Kidney epithelial cell (primary cell): ENCODE measurements around the gene AGBL1. TPM values are rescaled to one million over a fixed set of nuclear protein-coding genes. Genes with fewer than 3 reads are reported as not detected.
"Not testable (repeated sequence)": the region's sequence is repeated elsewhere in the genome, so short reads cannot be mapped to it uniquely, and the experiment has no call there.

Source experiments
- DNase-seq: peaks from one replicate; pipeline ENCODE4 v3.0.0-alpha.2; 2010; ENCODE audit warnings: low read depth
- H3K27me3 ChIP-seq: 2 replicates; pipeline ENCODE4 v1.6.0; 2011; ENCODE audit warnings: low read length; ENCODE audit not compliant: control insufficient read depth, insufficient read depth
- H3K36me3 ChIP-seq: 2 replicates; pipeline ENCODE4 v1.5.1; 2011; ENCODE audit warnings: low read length; ENCODE audit not compliant: control insufficient read depth, insufficient read depth
- H3K4me3 ChIP-seq: 2 replicates; pipeline ENCODE4 v1.5.1; 2011; ENCODE audit warnings: low read depth, mild to moderate bottlenecking, control low read depth, low read length
- total RNA-seq: library from RNA; depleted of rRNA; stranded (reverse); fragments of >200 nt; gene quantifications from 2 replicates; pipeline ENCODE4 v1.2.3, GENCODE V29; 2015
- TF ChIP-seq, protein P1 (sequence below): IDR thresholded peaks from 2 replicates; pipeline ENCODE4 v1.5.1; 2011; ENCODE audit warnings: mild to moderate bottlenecking, moderate library complexity, low read length, control low read depth, inconsistent platforms; ENCODE audit not compliant: insufficient read depth, poor library complexity, severe bottlenecking

The AGBL1 gene
- total RNA-seq, 1 donor from 2014 or later = not detected

DNA sequence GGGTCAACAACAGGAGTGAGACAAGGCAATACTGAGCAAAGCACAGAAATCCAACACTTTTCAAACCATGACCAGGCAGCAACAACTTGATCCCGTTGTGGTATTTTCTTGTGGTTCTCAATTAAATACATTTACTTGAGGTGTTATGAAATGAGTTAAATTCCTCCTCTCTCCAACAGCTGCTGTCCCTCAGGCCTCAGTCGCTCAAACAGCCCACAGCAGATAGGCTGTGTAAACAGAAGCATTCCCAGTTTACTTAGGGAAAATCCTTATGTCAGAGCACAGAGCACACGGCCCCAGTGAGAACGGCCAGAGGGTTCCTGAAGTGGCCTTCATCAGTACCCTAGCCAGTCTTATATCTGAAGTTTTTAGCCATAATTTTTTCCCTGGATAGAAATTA, 359.9 kb downstream of the AGBL1 start:
- H3K27me3 ChIP-seq = no peaks in the 10 kb centered on the region
- no peak overlapping the region for H3K4me3 ChIP-seq
- H3K36me3 ChIP-seq = no peaks in the 10 kb centered on the region
- no peak for DNase-seq
- TF ChIP-seq, protein P1, sequence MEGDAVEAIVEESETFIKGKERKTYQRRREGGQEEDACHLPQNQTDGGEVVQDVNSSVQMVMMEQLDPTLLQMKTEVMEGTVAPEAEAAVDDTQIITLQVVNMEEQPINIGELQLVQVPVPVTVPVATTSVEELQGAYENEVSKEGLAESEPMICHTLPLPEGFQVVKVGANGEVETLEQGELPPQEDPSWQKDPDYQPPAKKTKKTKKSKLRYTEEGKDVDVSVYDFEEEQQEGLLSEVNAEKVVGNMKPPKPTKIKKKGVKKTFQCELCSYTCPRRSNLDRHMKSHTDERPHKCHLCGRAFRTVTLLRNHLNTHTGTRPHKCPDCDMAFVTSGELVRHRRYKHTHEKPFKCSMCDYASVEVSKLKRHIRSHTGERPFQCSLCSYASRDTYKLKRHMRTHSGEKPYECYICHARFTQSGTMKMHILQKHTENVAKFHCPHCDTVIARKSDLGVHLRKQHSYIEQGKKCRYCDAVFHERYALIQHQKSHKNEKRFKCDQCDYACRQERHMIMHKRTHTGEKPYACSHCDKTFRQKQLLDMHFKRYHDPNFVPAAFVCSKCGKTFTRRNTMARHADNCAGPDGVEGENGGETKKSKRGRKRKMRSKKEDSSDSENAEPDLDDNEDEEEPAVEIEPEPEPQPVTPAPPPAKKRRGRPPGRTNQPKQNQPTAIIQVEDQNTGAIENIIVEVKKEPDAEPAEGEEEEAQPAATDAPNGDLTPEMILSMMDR = no peak

DNA sequence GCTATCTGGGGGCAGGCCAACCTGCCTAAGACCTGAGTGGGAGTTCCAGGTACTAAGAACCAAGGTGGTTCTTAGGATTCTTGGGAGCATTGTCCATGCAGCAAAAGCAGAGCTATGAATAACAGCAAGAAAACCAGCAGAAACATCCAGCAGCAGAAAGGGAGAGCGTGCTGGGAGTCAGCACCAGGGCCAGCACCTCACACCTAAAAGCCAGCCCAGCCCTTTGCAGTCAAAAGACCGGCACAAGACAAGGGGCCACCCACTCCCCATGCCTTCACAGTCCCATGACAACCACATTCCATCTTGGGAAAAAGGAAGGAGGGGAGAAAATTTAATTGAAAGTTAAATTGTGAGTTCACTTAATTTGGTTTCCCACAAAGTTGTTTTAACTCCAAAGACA, 364.9 kb downstream of the AGBL1 start:
- TF ChIP-seq, protein P1 = no peak
- DNase-seq = no peak
- Histone ChIP-seq H3K27me3 (no peaks in the 10 kb centered on the region), H3K36me3 (no peaks in the 10 kb centered on the region), H3K4me3 (no peak overlapping the region)

DNA sequence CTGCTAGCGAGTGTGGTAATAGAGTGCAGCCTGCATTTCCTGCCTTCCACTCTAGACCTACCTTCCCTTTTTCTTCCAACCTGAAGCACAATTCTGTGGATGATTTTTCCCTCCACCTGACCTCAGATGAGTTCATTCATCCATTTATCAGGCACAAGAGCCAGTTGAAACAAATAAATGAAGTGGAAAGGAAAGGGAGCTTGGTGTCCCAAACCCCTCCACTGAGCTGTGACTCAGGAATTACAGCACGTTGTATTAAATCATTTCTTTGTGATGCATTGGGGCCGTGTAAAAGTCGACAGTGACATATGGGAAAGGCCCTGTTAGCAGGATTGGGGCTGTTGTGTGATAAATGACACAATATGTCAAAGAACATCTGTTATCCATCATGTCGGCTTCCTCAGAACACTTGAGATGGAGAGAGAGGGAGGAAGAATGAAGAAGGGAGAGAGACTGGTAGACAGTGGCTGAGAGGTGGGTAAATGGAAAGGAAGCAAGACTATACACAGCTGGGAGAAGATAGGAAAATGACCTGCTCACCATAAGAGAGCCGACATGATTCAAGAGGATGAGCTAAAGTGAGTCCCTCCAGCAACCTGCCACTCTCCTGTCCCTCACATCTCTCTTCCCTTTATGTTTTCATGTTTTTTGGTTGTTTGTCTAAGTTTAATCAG, 366.0 kb downstream of the AGBL1 start:
- TF ChIP-seq, protein P1 = no peak
- no peak for DNase-seq
- Histone ChIP-seq H3K4me3 (no peak overlapping the region), H3K27me3 (no peaks in the 10 kb centered on the region), H3K36me3 (no peaks in the 10 kb centered on the region)

GRCh38 chr15:86446253-86446640, 366.6 kb downstream of the AGBL1 start:
- Histone ChIP-seq H3K27me3 (no peaks in the 10 kb centered on the region), H3K4me3 (no peak overlapping the region), H3K36me3 (no peaks in the 10 kb centered on the region)
- TF ChIP-seq, protein P1 = no peak
- no peak for DNase-seq

- H3K36me3 ChIP-seq, H3K27me3 ChIP-seq, H3K4me3 ChIP-seq, DNase-seq: not testable (repeated sequence)
Measured at GRCh38 chr15:86465470-86466039, 385.9 kb downstream of the AGBL1 start.

GRCh38 chr15:86481720-86482119, 402.0 kb downstream of the AGBL1 start:
- Histone ChIP-seq H3K27me3 (no peaks in the 10 kb centered on the region), H3K36me3 (no peaks in the 10 kb centered on the region)
- TF ChIP-seq, protein P1 = no peak

More at GRCh38 chr15:86481720-86482119, 402.0 kb downstream of the AGBL1 start:
- no peak overlapping the region for H3K4me3 ChIP-seq
- no peak for DNase-seq
